ENCODE measurements around the gene CSTF1.

GRCh38 chr20:56363491-56363890 is 29.0 kb upstream of the CSTF1 start:
- TF ChIP-seq CTCF (IDR thresholded peaks at IDR 0.05) = no peak
- no peak for TF ChIP-seq POLR2A (IDR thresholded peaks at IDR 0.05)

Measured in testis (tissue), 2 donors.